Loucy (cell line): Measurements from ENCODE around the gene CHN2.

Experiments used
- EZH2phosphoT487 ChIP-seq: fragments of 200-600 bp; IDR thresholded peaks from 2 replicates; pipeline ENCODE4 v1.6.1; 2018; ENCODE audit warnings: antibody characterized with exemption, mild to moderate bottlenecking, moderate library complexity, borderline replicate concordance
- TF ChIP-seq, protein P1 (sequence below): fragments of 200-600 bp; sonication (generic); conservative IDR thresholded peaks from 2 replicates; pipeline ENCODE4 v1.5.1; 2014; ENCODE audit warnings: mild to moderate bottlenecking, antibody characterized with exemption, low read length

DNA sequence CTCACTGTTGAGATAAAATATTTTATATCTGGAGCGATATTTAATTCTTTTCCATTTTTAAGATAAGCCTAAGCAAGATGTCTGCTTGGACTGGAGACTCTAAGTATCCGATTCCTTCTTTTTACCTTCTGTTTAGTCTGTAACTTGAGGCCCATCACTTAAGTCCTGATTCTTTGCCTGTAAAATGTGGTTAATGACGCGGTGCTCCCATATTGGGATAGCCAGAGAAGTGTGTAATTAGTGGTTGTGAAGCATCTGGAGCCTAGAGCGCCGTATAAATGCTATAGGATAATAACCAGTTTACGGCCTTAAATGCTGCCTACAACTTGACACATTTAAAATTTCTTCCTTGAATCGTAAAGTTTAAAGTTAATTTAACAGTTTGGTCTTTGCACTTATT, 132.9 kb downstream of the CHN2 start:
- TF ChIP-seq, protein P1, sequence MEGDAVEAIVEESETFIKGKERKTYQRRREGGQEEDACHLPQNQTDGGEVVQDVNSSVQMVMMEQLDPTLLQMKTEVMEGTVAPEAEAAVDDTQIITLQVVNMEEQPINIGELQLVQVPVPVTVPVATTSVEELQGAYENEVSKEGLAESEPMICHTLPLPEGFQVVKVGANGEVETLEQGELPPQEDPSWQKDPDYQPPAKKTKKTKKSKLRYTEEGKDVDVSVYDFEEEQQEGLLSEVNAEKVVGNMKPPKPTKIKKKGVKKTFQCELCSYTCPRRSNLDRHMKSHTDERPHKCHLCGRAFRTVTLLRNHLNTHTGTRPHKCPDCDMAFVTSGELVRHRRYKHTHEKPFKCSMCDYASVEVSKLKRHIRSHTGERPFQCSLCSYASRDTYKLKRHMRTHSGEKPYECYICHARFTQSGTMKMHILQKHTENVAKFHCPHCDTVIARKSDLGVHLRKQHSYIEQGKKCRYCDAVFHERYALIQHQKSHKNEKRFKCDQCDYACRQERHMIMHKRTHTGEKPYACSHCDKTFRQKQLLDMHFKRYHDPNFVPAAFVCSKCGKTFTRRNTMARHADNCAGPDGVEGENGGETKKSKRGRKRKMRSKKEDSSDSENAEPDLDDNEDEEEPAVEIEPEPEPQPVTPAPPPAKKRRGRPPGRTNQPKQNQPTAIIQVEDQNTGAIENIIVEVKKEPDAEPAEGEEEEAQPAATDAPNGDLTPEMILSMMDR = no peak
- TF ChIP-seq EZH2phosphoT487 = no peak
